ENCODE data around the gene GABBR2.

DNA sequence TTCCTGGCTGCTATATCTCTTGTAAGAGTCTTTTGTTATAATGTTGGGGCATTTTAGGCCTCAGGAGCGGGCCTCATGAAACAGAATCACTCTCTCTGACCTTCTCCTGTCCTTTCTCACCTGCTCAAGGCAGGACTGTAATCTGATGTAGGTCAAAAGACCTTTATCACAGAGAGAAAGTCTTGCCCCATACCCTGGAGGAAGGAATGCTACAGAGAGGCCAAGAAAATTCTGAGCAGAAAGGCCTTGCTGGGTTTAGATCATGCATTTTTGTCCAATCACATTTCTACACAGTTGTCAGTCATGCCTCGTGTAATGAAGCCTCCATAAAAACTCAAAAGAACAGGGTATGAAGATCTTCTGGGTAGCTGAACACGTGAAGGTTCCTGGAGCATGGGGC lies 408.1 kb downstream of the GABBR2 start:
- TF ChIP-seq, protein P1, sequence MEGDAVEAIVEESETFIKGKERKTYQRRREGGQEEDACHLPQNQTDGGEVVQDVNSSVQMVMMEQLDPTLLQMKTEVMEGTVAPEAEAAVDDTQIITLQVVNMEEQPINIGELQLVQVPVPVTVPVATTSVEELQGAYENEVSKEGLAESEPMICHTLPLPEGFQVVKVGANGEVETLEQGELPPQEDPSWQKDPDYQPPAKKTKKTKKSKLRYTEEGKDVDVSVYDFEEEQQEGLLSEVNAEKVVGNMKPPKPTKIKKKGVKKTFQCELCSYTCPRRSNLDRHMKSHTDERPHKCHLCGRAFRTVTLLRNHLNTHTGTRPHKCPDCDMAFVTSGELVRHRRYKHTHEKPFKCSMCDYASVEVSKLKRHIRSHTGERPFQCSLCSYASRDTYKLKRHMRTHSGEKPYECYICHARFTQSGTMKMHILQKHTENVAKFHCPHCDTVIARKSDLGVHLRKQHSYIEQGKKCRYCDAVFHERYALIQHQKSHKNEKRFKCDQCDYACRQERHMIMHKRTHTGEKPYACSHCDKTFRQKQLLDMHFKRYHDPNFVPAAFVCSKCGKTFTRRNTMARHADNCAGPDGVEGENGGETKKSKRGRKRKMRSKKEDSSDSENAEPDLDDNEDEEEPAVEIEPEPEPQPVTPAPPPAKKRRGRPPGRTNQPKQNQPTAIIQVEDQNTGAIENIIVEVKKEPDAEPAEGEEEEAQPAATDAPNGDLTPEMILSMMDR (IDR thresholded peaks at IDR 0.05) = no peak
- TF ChIP-seq EZH2 (IDR thresholded peaks at IDR 0.05; ENCODE audit: borderline replicate concordance, insufficient read depth, low read depth, low read length, poor library complexity, severe bottlenecking) = no peak

Measured in B cell (primary cell).